ENCODE data around the gene SIRT2.

Gene SIRT2

GRCh38 chr19:38921420-38922274, 22.2 kb upstream of the SIRT2 start:
- in situ Hi-C loops (cut with MboI; ENCODE audit: low sequenced_read_pairs): no loop called here

GRCh38 chr19:38920602-38921419, 21.4 kb upstream of the SIRT2 start:
- in situ Hi-C loops (cut with MboI; ENCODE audit: low sequenced_read_pairs): no loop called here

GRCh38 chr19:38919837-38920601, 20.6 kb upstream of the SIRT2 start:
- in situ Hi-C loops (cut with MboI; ENCODE audit: low sequenced_read_pairs): no loop called here

GRCh38 chr19:38918526-38918925, 19.1 kb upstream of the SIRT2 start:
- in situ Hi-C loops (cut with MboI; ENCODE audit: low sequenced_read_pairs): no loop called here

GRCh38 chr19:38917921-38918491, 18.6 kb upstream of the SIRT2 start:
- in situ Hi-C loops (cut with MboI; ENCODE audit: low sequenced_read_pairs): no loop called here

GRCh38 chr19:38917516-38917915, 18.1 kb upstream of the SIRT2 start:
- in situ Hi-C loops (cut with MboI; ENCODE audit: low sequenced_read_pairs): no loop called here

- in situ Hi-C loops (cut with MboI; ENCODE audit: low sequenced_read_pairs): no loop called here
Measured at GRCh38 chr19:38915329-38916321, 16.2 kb upstream of the SIRT2 start.

- in situ Hi-C loops (cut with MboI; ENCODE audit: low sequenced_read_pairs): no loop called here
Measured at GRCh38 chr19:38913958-38914357, 14.5 kb upstream of the SIRT2 start.

GRCh38 chr19:38912600-38913514, 13.4 kb upstream of the SIRT2 start:
- in situ Hi-C loops (cut with MboI; ENCODE audit: low sequenced_read_pairs): no loop called here

GRCh38 chr19:38911388-38912001, 12.1 kb upstream of the SIRT2 start:
- in situ Hi-C loops (cut with MboI; ENCODE audit: low sequenced_read_pairs): no loop called here

GRCh38 chr19:38910488-38910887, 11.1 kb upstream of the SIRT2 start:
- in situ Hi-C loops (cut with MboI; ENCODE audit: low sequenced_read_pairs): no loop called here

- in situ Hi-C loops (cut with MboI; ENCODE audit: low sequenced_read_pairs): no loop called here
Measured at GRCh38 chr19:38908911-38909310, 9.5 kb upstream of the SIRT2 start.

- in situ Hi-C loops (cut with MboI; ENCODE audit: low sequenced_read_pairs): no loop called here
Measured at GRCh38 chr19:38907670-38908069, 8.3 kb upstream of the SIRT2 start.

- in situ Hi-C loops (cut with MboI; ENCODE audit: low sequenced_read_pairs): no loop called here
Measured at GRCh38 chr19:38907227-38907626, 7.8 kb upstream of the SIRT2 start.

GRCh38 chr19:38905620-38906019, 6.2 kb upstream of the SIRT2 start:
- in situ Hi-C loops (cut with MboI; ENCODE audit: low sequenced_read_pairs): no loop called here

- in situ Hi-C loops (cut with MboI; ENCODE audit: low sequenced_read_pairs): no loop called here
Measured at GRCh38 chr19:38904581-38905539, 5.4 kb upstream of the SIRT2 start.

- in situ Hi-C loops (cut with MboI; ENCODE audit: low sequenced_read_pairs): no loop called here
Measured at GRCh38 chr19:38901683-38902082, 2.3 kb upstream of the SIRT2 start.

Measured in HL-60/S4 (cell line).